Measurements from ENCODE around the gene ARL13A.

ARL13A gene

DNA sequence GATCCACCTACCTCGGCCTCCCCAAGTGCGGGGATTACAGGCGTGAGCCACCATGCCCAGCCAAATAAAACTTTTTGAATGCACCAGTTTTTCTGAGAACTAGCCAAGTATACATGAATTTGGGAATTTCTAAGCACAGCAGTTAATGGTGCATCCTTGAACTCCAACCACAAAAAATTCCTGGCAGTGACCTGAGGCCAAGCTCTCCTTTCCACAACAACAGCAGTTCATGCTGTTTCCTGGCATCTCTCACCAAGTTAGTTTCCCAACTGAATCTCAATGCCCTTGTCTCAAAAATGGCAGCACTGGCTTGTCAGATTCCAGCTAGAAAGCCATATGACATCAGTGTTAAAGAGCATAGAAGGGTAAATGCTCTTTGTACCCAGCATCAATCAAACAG, 24.9 kb upstream of the ARL13A start:
- no peak overlapping the region for H3K9ac ChIP-seq (ENCODE audit: insufficient read length)
- no peaks in the 10 kb centered on the region for H3K9me3 ChIP-seq (ENCODE audit: low read depth, low read length)
- TF ChIP-seq FOXP2 (optimal IDR thresholded peaks at IDR 0.05; ENCODE audit: control extremely low read depth, extremely low read length, insufficient read depth), result no peak
- no peak for TF ChIP-seq POLR2AphosphoS5 (IDR thresholded peaks at IDR 0.05; ENCODE audit: borderline replicate concordance, low read depth, low read length)
- no peak for TF ChIP-seq EZH2 (IDR thresholded peaks at IDR 0.05)
- DNase-seq (ENCODE audit: low read depth, low spot score), result no peak
- H3K36me3 ChIP-seq (ENCODE audit: insufficient read depth, low read length), result no peaks in the 10 kb centered on the region
- H3K27ac ChIP-seq, result no peak overlapping the region
- no peak overlapping the region for H3K4me3 ChIP-seq

DNA sequence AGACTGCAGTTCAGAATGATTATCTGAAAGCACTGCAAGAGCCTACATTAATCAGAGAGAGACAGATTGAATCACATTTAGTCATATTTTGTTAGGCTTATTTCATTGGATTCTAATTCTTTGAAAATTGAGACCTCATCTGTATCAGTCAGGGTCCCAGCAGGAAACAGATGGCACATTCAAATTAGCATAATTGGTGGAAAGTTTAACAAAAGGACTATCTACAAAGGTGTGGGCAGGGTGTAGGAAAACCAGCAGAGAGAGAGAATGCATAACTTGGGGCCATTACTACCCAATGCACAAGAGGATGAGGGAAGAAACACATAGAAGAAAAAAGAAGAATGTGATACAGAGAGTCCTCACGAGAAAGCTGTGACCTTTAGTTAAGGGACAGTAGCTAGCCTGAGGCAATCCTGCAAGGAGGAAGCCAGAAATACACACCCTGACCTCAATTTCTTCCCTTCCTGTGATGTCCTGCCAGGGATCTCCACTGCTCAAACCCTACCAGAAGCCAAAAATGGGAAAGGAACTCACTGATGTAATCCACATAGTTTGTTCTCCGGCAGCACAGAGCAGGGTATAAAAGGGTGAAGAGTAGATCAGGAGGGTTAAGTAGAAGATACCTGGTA, 23.1 kb upstream of the ARL13A start:
- no peak for DNase-seq (ENCODE audit: low read depth, low spot score)
- H3K4me3 ChIP-seq, result no peak overlapping the region

GRCh38 chrX:100948557-100948956, 21.0 kb upstream of the ARL13A start:
- DNase-seq (ENCODE audit: low read depth, low spot score), result no peak
- TF ChIP-seq POLR2AphosphoS5 (IDR thresholded peaks at IDR 0.05; ENCODE audit: borderline replicate concordance, low read depth, low read length) (no peak), EZH2 (IDR thresholded peaks at IDR 0.05) (no peak), FOXP2 (optimal IDR thresholded peaks at IDR 0.05; ENCODE audit: control extremely low read depth, extremely low read length, insufficient read depth) (no peak)

More for the DNA sequence above, 23.1 kb upstream of the ARL13A start:
- no peak overlapping the region for H3K27ac ChIP-seq
- H3K9me3 ChIP-seq (ENCODE audit: low read depth, low read length), result no peaks in the 10 kb centered on the region
- no peak overlapping the region for H3K9ac ChIP-seq (ENCODE audit: insufficient read length)
- H3K36me3 ChIP-seq (ENCODE audit: insufficient read depth, low read length), result no peaks in the 10 kb centered on the region
- TF ChIP-seq POLR2AphosphoS5 (IDR thresholded peaks at IDR 0.05; ENCODE audit: borderline replicate concordance, low read depth, low read length) (no peak), EZH2 (IDR thresholded peaks at IDR 0.05) (no peak), FOXP2 (optimal IDR thresholded peaks at IDR 0.05; ENCODE audit: control extremely low read depth, extremely low read length, insufficient read depth) (no peak)

DNA sequence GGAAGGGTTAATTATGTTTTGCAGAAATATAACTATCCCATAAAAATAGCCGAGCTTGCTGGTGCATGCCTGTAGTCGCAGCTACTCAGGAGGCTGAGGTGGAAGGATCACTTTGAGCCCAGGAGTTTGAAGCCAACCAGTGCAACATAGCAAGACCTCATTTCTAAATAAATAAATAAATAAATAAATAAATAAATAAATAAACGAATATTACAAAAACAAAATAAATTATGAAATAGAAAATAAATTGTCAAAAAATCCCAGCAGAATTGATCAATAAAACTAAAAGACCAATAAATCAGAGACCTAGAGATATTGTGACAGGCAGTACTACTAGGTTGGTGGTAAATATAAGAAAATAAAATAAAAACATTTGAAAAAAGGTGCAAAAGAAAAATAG, 6.7 kb upstream of the ARL13A start:
- no peak overlapping the region for H3K27ac ChIP-seq
- no peak for TF ChIP-seq POLR2AphosphoS5 (IDR thresholded peaks at IDR 0.05; ENCODE audit: borderline replicate concordance, low read depth, low read length)
- no peak for TF ChIP-seq EZH2 (IDR thresholded peaks at IDR 0.05)
- no peak for TF ChIP-seq FOXP2 (optimal IDR thresholded peaks at IDR 0.05; ENCODE audit: control extremely low read depth, extremely low read length, insufficient read depth)
- H3K9ac ChIP-seq (ENCODE audit: insufficient read length), result no peak overlapping the region
- H3K36me3 ChIP-seq (ENCODE audit: insufficient read depth, low read length), result no peaks in the 10 kb centered on the region
- DNase-seq (ENCODE audit: low read depth, low spot score), result no peak
- H3K9me3 ChIP-seq (ENCODE audit: low read depth, low read length), result no peaks in the 10 kb centered on the region
- no peak overlapping the region for H3K4me3 ChIP-seq

More at GRCh38 chrX:100948557-100948956, 21.0 kb upstream of the ARL13A start:
- H3K4me3 ChIP-seq, result no peak overlapping the region
- H3K9ac ChIP-seq (ENCODE audit: insufficient read length), result no peak overlapping the region
- H3K36me3 ChIP-seq (ENCODE audit: insufficient read depth, low read length), result no peaks in the 10 kb centered on the region
- H3K27ac ChIP-seq, result no peak overlapping the region
- H3K9me3 ChIP-seq (ENCODE audit: low read depth, low read length), result no peaks in the 10 kb centered on the region

GRCh38 chrX:100964362-100964761, 5.1 kb upstream of the ARL13A start:
- H3K27ac ChIP-seq, result no peak overlapping the region
- no peaks in the 10 kb centered on the region for H3K36me3 ChIP-seq (ENCODE audit: insufficient read depth, low read length)
- H3K9me3 ChIP-seq (ENCODE audit: low read depth, low read length), result no peaks in the 10 kb centered on the region
- H3K4me3 ChIP-seq, result no peak overlapping the region
- DNase-seq (ENCODE audit: low read depth, low spot score), result no peak
- H3K9ac ChIP-seq (ENCODE audit: insufficient read length), result no peak overlapping the region
- no peak for TF ChIP-seq EZH2 (IDR thresholded peaks at IDR 0.05)
- TF ChIP-seq FOXP2 (optimal IDR thresholded peaks at IDR 0.05; ENCODE audit: control extremely low read depth, extremely low read length, insufficient read depth), result no peak
- TF ChIP-seq POLR2AphosphoS5 (IDR thresholded peaks at IDR 0.05; ENCODE audit: borderline replicate concordance, low read depth, low read length), result no peak

DNA sequence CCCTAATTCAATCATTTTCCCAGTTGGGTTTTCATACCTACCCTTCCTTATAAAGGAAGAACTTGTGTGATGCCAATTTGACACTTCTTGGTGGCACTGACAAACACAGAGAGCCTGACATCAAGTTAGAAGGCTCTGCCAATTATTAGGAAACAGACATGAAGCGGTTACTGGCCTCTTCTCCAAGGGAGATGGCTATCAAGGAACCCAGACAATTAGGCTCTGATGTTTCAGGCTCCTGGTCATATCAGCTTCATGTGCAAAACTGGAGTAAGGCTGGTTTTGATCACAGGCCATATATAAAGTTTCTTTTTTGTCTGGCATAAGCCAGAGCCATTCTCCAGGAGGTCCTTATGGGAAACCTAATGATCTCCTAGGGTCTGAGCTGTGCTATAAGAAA, 428 bp downstream of the ARL13A start:
- no peak overlapping the region for H3K4me3 ChIP-seq
- H3K9me3 ChIP-seq (ENCODE audit: low read depth, low read length), result no peaks in the 10 kb centered on the region
- no peaks in the 10 kb centered on the region for H3K36me3 ChIP-seq (ENCODE audit: insufficient read depth, low read length)
- DNase-seq (ENCODE audit: low read depth, low spot score), result no peak
- TF ChIP-seq FOXP2 (optimal IDR thresholded peaks at IDR 0.05; ENCODE audit: control extremely low read depth, extremely low read length, insufficient read depth), result no peak
- no peak for TF ChIP-seq EZH2 (IDR thresholded peaks at IDR 0.05)
- no peak for TF ChIP-seq POLR2AphosphoS5 (IDR thresholded peaks at IDR 0.05; ENCODE audit: borderline replicate concordance, low read depth, low read length)
- no peak overlapping the region for H3K9ac ChIP-seq (ENCODE audit: insufficient read length)
- no peak overlapping the region for H3K27ac ChIP-seq

DNA sequence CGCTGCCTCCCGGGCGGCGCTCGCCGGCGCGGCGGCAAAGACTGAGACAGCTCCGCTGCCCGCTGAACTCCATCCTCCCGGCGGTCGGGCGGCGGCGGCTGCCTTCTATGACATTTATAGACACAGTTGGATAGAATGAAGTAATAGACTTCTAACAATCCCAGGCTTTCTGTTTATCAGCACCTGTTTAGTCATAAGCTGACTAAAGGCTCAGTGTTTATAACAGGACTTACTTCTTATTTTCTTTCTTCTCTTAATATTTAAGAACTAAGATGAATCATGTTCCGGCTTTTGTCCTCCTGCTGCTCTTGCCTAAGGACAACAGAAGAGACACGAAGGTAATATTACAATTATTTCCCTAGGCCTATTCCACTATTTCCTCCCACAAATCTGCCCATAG, 3.9 kb downstream of the ARL13A start:
- Histone ChIP-seq H3K9ac (ENCODE audit: insufficient read length) (no peak overlapping the region), H3K36me3 (ENCODE audit: insufficient read depth, low read length) (no peaks in the 10 kb centered on the region), H3K9me3 (ENCODE audit: low read depth, low read length) (no peaks in the 10 kb centered on the region), H3K4me3 (no peak overlapping the region), H3K27ac (no peak overlapping the region)
- TF ChIP-seq FOXP2 (optimal IDR thresholded peaks at IDR 0.05; ENCODE audit: control extremely low read depth, extremely low read length, insufficient read depth), result no peak
- TF ChIP-seq POLR2AphosphoS5 (IDR thresholded peaks at IDR 0.05; ENCODE audit: borderline replicate concordance, low read depth, low read length), result no peak
- no peak for TF ChIP-seq EZH2 (IDR thresholded peaks at IDR 0.05)
- no peak for DNase-seq (ENCODE audit: low read depth, low spot score)

DNA sequence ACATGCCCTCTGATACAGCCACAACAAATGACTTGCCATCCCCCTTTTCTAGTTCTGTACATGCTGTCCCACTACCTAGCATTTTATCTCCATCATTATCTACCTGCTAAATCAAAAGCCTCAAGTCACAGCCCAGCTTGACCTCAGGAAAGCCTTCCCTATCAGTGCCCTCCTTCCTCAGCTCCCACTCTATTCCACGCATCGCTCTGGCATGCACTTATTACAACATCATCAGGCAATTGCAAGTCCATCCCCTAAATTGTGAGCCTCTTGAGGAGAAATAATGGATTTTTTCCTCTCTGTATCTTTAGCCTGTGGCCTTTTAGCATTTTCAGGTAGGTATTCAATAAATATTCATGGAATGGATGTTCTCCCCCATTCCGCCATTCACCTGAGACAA, 5.7 kb downstream of the ARL13A start:
- no peak overlapping the region for H3K4me3 ChIP-seq
- no peak for TF ChIP-seq FOXP2 (optimal IDR thresholded peaks at IDR 0.05; ENCODE audit: control extremely low read depth, extremely low read length, insufficient read depth)
- TF ChIP-seq POLR2AphosphoS5 (IDR thresholded peaks at IDR 0.05; ENCODE audit: borderline replicate concordance, low read depth, low read length), result no peak
- TF ChIP-seq EZH2 (IDR thresholded peaks at IDR 0.05), result no peak
- H3K9ac ChIP-seq (ENCODE audit: insufficient read length), result no peak overlapping the region
- H3K27ac ChIP-seq, result no peak overlapping the region
- DNase-seq (ENCODE audit: low read depth, low spot score), result no peak
- H3K36me3 ChIP-seq (ENCODE audit: insufficient read depth, low read length), result no peaks in the 10 kb centered on the region
- no peaks in the 10 kb centered on the region for H3K9me3 ChIP-seq (ENCODE audit: low read depth, low read length)

DNA sequence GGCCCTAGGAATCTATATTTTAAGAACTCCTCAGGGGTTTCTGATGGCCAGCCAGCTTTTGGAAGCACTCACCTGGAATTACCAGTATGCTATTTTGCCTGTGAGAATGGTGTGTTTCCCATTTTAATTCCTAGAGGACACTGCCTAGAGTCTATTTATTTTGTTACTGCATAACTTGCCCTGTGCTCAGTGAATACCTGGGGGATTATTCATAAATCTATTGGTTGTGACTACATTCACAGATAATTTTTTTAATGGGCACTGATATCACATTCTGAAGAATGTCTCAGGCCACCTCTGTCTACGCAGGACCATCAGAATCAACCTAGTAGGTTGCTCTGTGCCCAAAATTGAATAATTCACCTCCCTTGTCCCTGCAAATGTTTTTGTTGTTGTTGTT, 6.7 kb downstream of the ARL13A start:
- TF ChIP-seq FOXP2 (optimal IDR thresholded peaks at IDR 0.05; ENCODE audit: control extremely low read depth, extremely low read length, insufficient read depth), result no peak
- no peak for TF ChIP-seq POLR2AphosphoS5 (IDR thresholded peaks at IDR 0.05; ENCODE audit: borderline replicate concordance, low read depth, low read length)
- TF ChIP-seq EZH2 (IDR thresholded peaks at IDR 0.05), result no peak
- no peak overlapping the region for H3K27ac ChIP-seq

More for the DNA sequence above, 6.7 kb downstream of the ARL13A start:
- DNase-seq (ENCODE audit: low read depth, low spot score), result no peak
- Histone ChIP-seq H3K9ac (ENCODE audit: insufficient read length) (no peak overlapping the region), H3K4me3 (no peak overlapping the region), H3K36me3 (ENCODE audit: insufficient read depth, low read length) (no peaks in the 10 kb centered on the region), H3K9me3 (ENCODE audit: low read depth, low read length) (no peaks in the 10 kb centered on the region)
